GM15510 (cell line): ENCODE data around the gene SWAP70.

Source experiments
- POLR2A ChIP-seq: IDR thresholded peaks from 3 replicates; pipeline ENCODE4 v1.6.1; 2011; ENCODE audit warnings: borderline replicate concordance; ENCODE audit not compliant: insufficient read length; ENCODE audit errors: extremely low read depth

The SWAP70 gene

GRCh38 chr11:9726321-9727022 is 62.6 kb downstream of the SWAP70 start:
- no peak for TF ChIP-seq POLR2A

- no peak for TF ChIP-seq POLR2A
Observed at GRCh38 chr11:9728058-9728457, 64.2 kb downstream of the SWAP70 start.

- TF ChIP-seq POLR2A: no peak
Observed at GRCh38 chr11:9731256-9731655, 67.4 kb downstream of the SWAP70 start.

- no peak for TF ChIP-seq POLR2A
Observed at GRCh38 chr11:9732453-9732852, 68.6 kb downstream of the SWAP70 start.

GRCh38 chr11:9733212-9733611 is 69.3 kb downstream of the SWAP70 start:
- TF ChIP-seq POLR2A: no peak

- TF ChIP-seq POLR2A: no peak
Observed at GRCh38 chr11:9735236-9735635, 71.4 kb downstream of the SWAP70 start.

GRCh38 chr11:9735919-9736318 is 72.0 kb downstream of the SWAP70 start:
- no peak for TF ChIP-seq POLR2A

GRCh38 chr11:9736365-9736764 is 72.5 kb downstream of the SWAP70 start:
- no peak for TF ChIP-seq POLR2A

GRCh38 chr11:9738116-9738515 is 74.2 kb downstream of the SWAP70 start:
- TF ChIP-seq POLR2A: no peak

- TF ChIP-seq POLR2A: no peak
Observed at GRCh38 chr11:9738707-9739106, 74.8 kb downstream of the SWAP70 start.

GRCh38 chr11:9739123-9739900 is 75.4 kb downstream of the SWAP70 start:
- TF ChIP-seq POLR2A: no peak

- no peak for TF ChIP-seq POLR2A
Observed at GRCh38 chr11:9740202-9740883, 76.5 kb downstream of the SWAP70 start.

GRCh38 chr11:9741260-9741659 is 77.4 kb downstream of the SWAP70 start:
- no peak for TF ChIP-seq POLR2A

- TF ChIP-seq POLR2A: no peak
Observed at GRCh38 chr11:9745411-9746211, 81.7 kb downstream of the SWAP70 start.

- no peak for TF ChIP-seq POLR2A
Observed at GRCh38 chr11:9747229-9747628, 83.4 kb downstream of the SWAP70 start.

GRCh38 chr11:9747828-9748227 is 84.0 kb downstream of the SWAP70 start:
- no peak for TF ChIP-seq POLR2A
